Osteocyte (in vitro differentiated cells): ENCODE measurements around the gene COPG1. TPM values are rescaled to one million over a fixed set of nuclear protein-coding genes. Genes with fewer than 3 reads are reported as not detected.
A peak's percentile ranks its signal among the peaks of the same experiment; 100 is the strongest.

ENCODE experiments used
- DNase-seq: peaks from one replicate; pipeline ENCODE4 v3.0.0; 2021; ENCODE audit warnings: mixed read lengths; ENCODE audit not compliant: unreplicated experiment; ENCODE audit errors: extremely low spot score
- H3K27ac Mint-ChIP-seq: one replicate; pipeline ENCODE4 v1.8.0; 2021; ENCODE audit warnings: mild to moderate bottlenecking, mixed read lengths; ENCODE audit not compliant: unreplicated experiment
- H3K27me3 Mint-ChIP-seq: one replicate; pipeline ENCODE4 v1.8.0; 2021; ENCODE audit warnings: mixed read lengths; ENCODE audit not compliant: unreplicated experiment
- H3K36me3 Mint-ChIP-seq: one replicate; pipeline ENCODE4 v1.8.0; 2021; ENCODE audit warnings: mixed read lengths; ENCODE audit not compliant: unreplicated experiment
- H3K4me1 Mint-ChIP-seq: one replicate; pipeline ENCODE4 v1.8.0; 2021; ENCODE audit warnings: mixed read lengths; ENCODE audit not compliant: unreplicated experiment
- H3K4me3 Mint-ChIP-seq: one replicate; pipeline ENCODE4 v1.8.0; 2021; ENCODE audit warnings: mild to moderate bottlenecking, moderate library complexity, mixed read lengths; ENCODE audit not compliant: unreplicated experiment
- H3K9me3 Mint-ChIP-seq: one replicate; pipeline ENCODE4 v1.8.0; 2021; ENCODE audit warnings: mixed read lengths; ENCODE audit not compliant: unreplicated experiment
- total RNA-seq: library from RNA; stranded (reverse); gene quantifications from 2 replicates; pipeline ENCODE4 v1.2.1, GENCODE V29; 2021
- TF ChIP-seq, protein P1 (sequence below): fragments of 200-600 bp; sonication (generic); IDR thresholded peaks from 2 replicates; pipeline ENCODE4 v1.5.0; 2021; ENCODE audit warnings: antibody characterized with exemption, mild to moderate bottlenecking, moderate library complexity

Gene COPG1
- total RNA-seq, 1 donor from 2014 or later = 249 TPM

DNA sequence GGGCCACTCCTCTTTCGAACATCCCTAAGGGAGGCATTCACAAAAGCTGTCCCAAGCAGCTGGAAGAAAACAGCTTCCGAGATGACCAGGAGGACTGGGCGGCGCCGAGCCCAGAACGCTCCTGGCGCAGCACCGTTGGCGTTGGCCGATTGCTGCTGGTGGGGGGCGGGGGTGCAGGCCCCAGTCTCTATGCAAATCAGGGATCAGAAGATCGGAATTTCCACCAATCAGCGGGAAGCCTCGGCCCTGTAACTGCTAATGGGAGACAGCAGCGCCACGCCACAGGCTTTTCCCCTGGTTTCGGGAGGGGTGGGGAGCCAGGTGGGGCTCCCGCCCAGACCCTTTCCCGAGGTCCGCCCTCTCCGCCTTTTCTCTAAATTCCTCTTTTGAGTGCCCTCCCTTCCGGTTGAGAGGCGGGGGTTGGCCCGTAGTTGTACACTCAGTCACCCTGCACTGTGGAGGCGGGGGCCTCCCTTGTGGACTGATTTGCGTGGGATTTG, 56.2 kb downstream of the COPG1 start:
- no peak for DNase-seq
- Mint-ChIP-seq H3K36me3 (peaks cover 22% of the 10 kb centered on the region), H3K4me1 (peaks cover 10% of the 10 kb centered on the region), H3K27ac (peak overlapping the region; percentile 70), H3K27me3 (no peaks in the 10 kb centered on the region), H3K9me3 (no peaks in the 10 kb centered on the region), H3K4me3 (peak overlapping the region; percentile 50)
- TF ChIP-seq, protein P1, sequence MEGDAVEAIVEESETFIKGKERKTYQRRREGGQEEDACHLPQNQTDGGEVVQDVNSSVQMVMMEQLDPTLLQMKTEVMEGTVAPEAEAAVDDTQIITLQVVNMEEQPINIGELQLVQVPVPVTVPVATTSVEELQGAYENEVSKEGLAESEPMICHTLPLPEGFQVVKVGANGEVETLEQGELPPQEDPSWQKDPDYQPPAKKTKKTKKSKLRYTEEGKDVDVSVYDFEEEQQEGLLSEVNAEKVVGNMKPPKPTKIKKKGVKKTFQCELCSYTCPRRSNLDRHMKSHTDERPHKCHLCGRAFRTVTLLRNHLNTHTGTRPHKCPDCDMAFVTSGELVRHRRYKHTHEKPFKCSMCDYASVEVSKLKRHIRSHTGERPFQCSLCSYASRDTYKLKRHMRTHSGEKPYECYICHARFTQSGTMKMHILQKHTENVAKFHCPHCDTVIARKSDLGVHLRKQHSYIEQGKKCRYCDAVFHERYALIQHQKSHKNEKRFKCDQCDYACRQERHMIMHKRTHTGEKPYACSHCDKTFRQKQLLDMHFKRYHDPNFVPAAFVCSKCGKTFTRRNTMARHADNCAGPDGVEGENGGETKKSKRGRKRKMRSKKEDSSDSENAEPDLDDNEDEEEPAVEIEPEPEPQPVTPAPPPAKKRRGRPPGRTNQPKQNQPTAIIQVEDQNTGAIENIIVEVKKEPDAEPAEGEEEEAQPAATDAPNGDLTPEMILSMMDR = no peak

DNA sequence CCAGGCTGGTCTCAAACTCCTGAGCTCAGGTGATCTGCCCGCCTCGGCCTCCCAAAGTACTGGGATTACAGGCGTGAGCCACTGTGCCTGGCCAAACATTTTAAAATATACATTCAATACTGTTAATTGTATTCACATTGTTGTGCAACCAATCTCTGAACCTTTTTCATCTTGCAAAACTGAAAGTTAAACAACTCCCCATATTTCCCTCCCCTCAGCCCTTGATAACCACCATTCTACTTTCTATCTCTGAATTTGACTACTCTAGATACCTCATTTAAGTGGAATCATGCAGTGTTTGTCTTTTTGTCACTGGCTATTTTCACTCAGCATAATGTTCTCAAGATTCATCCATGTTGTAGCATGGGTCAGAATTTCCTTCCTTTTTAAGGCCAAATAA, 59.2 kb downstream of the COPG1 start:
- Mint-ChIP-seq H3K27ac (no peak overlapping the region), H3K36me3 (peaks cover 10% of the 10 kb centered on the region), H3K27me3 (no peaks in the 10 kb centered on the region), H3K9me3 (no peaks in the 10 kb centered on the region), H3K4me1 (peaks cover 10% of the 10 kb centered on the region), H3K4me3 (no peak overlapping the region)
- TF ChIP-seq, protein P1 = no peak
- no peak for DNase-seq

DNA sequence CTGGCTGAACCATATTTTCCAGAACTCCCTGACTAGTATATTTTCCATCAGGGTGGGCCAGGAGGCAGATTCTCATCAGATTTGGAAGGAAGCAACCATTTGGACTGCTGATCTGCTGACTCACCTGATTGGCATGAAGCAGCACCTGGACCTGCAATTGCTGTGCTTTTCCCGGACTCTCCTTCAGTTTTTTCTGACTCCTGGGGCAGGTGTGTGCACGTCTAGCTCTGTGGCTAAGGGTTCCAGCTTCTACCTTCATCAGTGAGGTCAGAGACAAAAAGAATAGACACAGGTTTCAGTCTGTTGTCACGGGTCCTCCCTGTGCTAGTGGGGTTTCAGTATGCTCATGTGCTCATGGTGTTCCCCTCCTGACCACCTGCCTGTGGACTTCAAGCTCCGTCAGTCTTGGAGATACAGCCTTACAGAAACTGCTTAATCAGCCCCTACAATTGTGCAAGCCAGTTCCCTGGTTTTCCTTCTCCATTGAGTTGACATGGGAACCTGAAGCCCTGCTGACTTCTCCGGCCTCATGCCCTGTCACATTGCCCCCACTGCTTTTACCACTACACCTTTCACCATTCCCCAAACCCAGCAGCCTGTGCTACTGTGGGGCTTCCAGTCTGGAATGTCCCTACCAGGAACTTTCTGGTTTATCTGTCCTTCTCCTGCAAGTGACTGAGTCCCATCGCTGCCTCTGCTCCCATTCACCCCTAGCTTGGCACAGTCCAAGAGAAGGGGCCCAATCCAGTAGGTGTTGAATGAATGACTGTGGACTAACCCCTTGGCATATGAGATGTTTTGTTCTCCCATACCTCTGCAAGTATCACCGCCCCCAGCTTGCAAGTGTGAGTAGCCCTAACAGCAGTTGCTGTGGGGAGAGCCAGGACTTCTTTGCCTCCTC, 61.0 kb downstream of the COPG1 start:
- H3K27me3 Mint-ChIP-seq = no peaks in the 10 kb centered on the region
- H3K9me3 Mint-ChIP-seq = no peaks in the 10 kb centered on the region
- TF ChIP-seq, protein P1 = no peak
- peaks cover 16% of the 10 kb centered on the region for H3K4me1 Mint-ChIP-seq
- H3K4me3 Mint-ChIP-seq = no peak overlapping the region
- no peak overlapping the region for H3K27ac Mint-ChIP-seq
- no peak for DNase-seq
- H3K36me3 Mint-ChIP-seq = peaks cover 2% of the 10 kb centered on the region

DNA sequence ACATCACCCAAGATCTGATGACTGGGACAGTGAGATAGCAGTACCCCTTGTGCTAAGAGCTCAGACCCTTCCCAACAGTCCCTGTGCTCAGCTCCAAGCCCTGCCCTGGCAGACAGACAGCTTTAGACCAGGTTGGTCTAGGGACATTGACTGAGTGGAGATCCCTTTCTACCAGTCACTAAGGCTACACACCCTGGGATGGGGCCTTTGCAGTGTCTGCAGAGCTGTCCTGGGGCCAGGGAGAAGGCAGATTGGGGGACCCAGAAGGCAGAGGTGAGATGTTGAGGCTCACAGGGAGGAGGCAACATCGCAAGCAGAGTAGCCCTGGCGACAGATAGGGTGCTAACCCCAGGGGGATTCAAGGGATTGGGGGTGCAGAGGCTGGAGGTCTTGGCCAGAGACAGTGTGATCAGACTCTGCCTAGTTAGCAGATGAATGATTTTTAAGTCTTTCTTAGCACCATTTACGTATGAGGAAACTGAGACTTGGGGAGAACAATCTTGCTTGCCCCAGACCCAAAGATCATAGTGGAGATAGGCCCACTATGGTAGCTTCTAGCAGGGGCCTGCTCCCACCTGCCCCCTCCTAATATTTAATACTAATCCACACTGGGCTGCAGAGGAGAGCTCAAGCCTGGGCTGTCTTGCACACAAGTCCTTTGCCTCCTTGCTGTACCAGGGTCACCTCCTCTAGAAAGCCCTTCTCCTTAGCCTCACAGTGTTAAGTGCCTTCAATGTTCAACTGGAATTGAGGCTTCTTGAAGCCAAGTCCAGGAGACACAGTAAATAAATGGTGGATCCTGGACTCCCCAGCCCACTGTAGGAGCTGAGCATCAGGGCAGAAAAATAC, 61.9 kb downstream of the COPG1 start:
- Mint-ChIP-seq H3K27me3 (no peaks in the 10 kb centered on the region), H3K9me3 (no peaks in the 10 kb centered on the region), H3K36me3 (no peaks in the 10 kb centered on the region), H3K4me1 (peaks cover 9% of the 10 kb centered on the region), H3K4me3 (no peak overlapping the region), H3K27ac (no peak overlapping the region)
- DNase-seq = no peak
- TF ChIP-seq, protein P1 = no peak
